HG03045 (cell line): Measurements from ENCODE around the gene UGT1A9.

Experiments used
- ATAC-seq: cut with Tn5 transposase; IDR thresholded peaks from one replicate; pipeline ENCODE4 v1.9.1; 2021; ENCODE audit warnings: mild to moderate bottlenecking, moderate library complexity; ENCODE audit not compliant: unreplicated experiment

The UGT1A9 gene

DNA sequence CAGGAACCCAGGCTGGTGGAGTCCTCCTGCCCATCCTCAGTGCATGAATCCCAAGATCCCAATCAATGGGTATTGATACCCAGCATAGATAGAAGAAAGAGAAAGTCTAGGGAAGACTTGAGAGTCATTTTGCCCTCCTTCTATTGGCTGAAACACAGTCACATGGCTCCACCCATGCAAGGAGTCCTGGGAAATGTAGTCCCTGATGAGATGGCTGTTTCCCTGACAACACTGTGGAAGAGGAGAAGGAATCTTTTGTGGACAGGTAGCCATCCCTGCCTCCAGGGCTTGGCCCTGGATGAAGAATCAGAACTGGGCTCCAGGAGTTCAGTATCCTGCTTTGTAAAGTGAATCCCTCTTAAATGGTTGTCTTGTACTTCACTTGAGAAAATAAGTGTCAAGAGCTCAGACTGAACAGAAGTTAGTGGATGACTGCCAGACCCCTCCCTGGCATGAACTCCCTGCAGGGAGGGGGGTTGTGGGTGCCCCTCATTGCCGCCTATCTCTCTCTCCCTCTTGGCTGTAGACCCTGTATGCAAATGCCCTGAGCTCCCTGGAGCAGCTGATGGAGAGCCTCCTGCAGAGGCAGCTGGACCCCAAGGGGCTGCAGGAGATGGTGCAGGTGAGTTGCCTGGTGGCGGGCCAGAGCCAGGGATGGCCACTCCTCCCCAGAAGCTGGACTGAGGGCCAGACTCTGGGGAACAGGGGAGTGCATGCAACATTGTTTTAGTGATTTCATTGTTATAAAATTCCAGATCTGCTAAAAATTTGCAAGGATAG is 142.5 kb downstream of the UGT1A9 start:
- ATAC-seq = no peak

DNA sequence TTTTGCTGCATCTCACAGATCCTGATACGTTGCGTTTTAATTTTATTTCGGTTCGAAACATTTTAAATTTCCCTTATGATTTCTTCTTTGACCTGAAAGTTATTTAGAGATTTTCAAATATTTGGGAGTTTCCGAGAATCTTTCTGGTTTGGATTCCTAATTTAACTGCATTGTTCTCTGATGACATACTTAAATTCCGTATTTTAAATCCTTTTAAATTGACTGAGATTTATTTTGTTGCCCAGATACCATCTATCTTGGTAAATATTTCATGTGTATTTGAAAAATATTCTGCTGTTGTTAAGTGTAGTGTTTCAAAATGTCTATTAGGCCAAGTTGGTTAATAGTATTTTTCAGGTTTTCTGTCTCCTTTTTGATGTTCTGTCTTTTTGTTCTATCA is 144.2 kb downstream of the UGT1A9 start:
- no peak for ATAC-seq

DNA sequence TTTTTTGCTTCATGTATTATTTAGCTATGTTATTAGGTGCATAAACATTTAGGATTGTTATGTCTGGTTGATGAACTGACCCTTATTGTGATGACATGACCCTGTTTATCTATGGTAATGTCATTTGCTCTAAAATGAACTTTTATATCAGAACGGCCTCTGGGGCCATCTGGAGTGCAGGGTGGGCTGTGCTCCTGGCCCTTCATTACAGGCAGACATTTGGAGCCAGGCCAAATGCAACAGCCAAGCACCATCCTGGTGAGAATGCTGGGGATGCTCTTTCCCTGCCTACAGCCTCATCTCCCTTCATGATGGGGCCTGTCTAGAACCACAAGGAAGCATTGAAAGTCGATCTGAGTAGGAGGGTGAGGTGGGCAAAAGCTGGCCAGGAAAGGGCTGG is 144.6 kb downstream of the UGT1A9 start:
- no peak for ATAC-seq

DNA sequence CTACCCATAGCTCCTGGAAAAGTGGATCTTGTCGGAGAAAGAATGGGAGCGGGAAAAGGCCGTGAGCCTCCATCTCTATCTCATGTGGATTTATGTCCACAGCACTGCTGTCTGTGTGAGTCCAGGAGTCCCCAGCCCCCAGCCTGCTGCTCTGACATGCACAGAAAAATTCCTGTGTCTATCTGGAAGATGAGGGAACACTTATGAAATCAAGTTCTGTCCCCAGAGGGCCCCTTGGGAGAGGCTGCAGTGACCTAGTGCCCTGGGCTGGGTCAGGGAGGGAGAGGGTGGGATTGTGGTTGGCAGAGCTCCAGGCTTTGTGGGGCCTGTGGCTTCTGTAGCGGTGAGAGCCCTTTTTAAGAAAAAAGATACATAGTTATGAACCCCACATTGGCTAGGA is 145.1 kb downstream of the UGT1A9 start:
- ATAC-seq = no peak

DNA sequence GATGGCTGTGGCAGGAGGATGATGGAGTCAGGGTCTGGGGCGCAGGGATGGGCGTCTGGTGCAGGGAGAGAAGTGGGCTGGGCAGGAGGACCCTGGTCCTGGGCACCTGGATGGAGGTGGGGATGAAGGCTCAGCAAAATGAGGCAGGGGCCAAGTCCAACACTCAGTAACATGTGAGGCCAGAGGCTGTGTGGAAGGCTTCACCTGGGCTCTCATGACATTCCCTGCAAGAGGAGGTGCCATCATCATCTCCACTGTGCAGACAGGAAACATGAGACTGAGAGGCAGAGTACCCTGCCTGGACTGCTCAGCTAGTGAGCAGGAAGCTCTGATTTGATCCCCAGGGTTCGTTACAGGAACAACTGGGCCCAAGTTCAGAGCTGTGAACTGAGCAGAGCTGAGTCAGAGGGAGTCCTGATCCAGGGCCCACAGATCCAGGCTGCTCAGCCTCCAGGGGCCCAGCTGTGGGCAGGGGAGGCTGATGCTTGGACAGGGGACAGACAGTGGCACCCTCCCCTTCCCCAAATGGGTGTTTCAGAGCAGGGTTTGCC is 145.7 kb downstream of the UGT1A9 start:
- ATAC-seq = no peak

DNA sequence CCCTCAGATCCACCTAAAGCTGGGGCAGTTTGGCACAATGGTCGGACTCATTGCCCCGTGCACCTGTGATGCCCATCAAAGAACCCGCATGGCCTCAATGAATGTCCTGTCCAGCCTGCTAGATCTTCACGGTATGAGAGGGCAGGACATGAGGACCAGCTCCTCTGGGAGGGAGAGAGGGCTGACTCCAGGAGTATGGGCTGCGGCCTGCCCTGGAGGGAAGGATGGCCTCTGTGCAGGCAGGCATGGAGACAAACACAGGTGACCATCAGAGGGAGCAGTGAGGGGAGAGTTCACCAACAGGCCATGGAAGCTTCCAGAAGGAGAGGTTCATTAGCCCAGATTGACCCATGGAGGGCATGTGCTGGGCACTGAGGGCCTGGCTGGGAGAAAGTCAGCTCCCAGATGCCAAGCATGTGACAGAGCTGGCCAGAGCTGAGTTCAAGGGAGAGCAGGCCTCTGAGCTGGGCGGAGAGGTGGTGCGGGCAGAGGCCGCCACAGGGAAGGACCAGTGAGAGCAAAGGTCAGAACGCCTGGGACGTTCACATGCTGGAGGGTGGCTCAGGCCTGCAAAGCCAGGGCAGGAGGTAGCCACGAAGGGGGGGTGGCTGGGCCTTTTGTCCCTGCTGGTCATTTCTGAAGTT is 146.4 kb downstream of the UGT1A9 start:
- ATAC-seq = no peak

DNA sequence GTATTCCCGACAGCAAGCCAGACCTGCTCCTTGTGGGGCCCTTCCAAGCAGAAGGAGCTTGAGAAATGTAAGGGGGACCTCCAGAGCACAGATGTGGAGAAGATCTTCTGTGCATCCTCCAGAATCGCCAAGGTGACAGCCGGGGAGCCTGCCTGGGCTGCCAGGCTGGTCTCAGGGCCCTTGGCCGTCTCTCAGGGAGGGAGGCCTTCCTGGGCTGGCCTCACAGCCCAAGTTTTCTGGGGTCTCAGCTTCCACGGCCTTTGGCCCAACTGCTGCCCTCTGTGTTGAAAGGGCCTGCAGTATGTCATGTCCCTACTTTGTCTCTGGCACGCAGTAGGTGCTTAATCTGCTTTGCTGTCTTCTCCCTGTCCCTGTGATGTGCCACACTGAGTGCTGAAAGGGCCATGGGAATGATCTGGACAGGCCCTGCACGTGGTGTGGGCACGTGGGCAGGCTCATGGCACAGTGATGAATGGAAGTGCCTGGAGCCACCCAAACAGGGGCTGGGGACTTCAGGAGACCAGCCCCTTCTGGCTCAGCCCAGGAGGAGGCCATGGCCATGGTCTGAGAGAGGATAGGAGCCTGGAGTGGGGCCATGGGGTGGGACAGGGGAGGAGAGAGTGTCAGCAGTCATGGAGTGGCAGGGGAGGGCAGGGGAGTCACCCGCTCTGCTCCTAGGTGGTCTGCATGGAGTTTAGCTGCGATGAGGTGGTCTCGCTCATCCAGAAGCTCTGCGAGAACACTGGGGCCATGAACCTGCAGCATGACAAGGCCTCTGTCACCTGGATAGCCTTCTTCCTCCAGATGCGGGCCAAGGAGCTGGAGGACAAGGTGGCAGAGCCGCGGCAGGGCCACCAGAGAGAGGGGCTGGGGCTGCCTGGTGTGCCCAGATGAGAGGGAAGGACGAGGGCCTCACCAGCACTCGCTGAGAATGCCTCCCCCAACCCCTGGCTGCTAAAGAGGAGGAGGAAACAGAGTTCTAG is 147.2 kb downstream of the UGT1A9 start:
- ATAC-seq = no peak

DNA sequence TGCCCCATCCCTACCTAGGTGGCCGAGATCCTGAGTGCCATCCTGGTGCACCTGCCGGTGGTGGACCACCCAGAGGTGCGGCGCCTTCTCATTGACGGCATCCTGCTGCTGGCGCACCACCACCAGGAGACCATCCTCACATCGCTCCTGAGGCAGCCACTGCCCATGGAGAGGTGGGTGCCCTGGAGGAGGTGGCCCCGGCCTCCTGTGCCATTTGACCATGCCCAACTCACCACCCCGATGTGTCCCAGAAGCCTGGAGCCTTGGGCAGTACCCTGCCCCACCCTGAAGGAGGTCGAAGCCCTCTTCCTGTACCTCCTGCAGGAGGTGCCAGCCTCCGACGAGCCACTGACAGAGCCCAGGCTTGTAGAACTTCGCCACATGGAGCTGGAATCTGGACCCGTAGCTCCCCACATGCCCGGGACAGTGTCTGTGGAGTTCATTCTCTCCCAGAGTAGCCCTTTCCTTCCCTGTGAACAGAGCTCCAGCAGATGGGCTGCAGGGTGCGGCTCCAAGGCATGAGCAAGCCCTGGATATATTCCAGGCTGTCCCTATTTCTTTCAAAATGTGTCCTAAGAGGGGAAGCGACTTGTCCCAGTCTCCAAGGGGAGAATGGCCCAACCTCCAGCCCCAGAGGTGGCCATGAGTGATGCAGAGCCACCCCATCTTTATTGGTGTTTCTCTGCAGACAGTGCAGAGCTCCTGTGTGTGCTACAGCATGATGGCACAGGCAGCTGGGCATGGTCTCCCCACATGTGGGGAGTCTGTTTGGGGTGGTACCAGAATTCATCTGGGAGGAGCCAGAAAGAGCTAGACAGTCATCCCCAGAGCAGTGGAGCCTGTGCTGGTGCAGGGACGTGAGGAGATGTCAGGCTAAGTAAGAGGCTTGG is 148.4 kb downstream of the UGT1A9 start:
- ATAC-seq = no peak

DNA sequence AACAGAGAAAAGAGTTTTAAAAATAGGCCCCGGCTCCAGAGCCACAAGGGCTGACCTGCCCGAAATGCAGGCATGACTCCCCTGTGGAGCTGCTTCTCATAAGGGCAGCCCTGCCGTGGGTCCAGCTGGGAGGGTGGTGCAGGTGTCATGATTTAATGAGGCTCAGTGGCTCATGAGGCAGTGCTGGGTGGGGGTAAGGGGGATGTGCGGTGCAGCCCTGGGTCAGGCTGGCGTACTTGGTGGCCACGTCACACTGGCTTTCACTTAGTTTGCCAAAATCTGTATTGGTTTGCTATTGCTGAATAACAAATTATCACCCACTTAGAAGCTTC is 149.0 kb downstream of the UGT1A9 start:
- ATAC-seq = no peak

DNA sequence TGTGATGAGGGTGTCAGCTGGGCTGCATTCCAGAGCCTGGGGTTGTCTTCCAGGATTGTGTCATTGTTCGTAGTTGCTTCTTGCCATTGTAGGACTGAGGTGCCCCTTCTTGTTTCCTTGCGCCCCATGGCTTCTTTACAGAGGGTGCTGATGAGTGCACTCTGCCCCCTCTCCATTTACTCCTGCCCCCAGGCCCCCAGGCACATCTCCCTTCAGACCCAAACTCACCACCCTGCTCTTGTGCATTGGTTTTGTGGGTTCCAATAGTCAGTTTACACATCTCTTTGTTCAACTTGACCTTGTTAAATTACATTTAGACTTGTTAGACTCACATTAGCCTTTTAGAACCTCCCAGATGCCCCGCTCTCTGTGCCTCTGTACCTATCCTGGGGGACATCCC is 149.5 kb downstream of the UGT1A9 start:
- ATAC-seq = no peak

DNA sequence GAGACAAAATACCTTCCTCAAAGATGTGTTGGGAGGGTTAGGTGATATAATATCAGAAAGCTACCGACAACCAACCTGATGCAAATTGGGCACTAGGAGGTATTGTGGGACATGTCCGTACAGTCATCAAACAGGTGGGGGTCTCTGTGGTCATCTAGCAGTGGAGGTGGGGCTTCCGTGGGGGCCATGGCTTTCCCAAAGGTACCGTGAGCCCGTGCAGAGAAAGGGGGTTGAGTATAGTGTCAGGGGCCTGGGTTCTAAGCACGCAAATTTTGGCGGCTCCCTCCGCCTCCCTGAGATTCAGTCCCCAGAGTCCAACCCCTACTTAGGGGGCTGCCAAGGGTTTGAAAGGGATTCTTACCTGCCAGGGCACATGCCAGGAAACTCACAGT is 150.0 kb downstream of the UGT1A9 start:
- no peak for ATAC-seq

DNA sequence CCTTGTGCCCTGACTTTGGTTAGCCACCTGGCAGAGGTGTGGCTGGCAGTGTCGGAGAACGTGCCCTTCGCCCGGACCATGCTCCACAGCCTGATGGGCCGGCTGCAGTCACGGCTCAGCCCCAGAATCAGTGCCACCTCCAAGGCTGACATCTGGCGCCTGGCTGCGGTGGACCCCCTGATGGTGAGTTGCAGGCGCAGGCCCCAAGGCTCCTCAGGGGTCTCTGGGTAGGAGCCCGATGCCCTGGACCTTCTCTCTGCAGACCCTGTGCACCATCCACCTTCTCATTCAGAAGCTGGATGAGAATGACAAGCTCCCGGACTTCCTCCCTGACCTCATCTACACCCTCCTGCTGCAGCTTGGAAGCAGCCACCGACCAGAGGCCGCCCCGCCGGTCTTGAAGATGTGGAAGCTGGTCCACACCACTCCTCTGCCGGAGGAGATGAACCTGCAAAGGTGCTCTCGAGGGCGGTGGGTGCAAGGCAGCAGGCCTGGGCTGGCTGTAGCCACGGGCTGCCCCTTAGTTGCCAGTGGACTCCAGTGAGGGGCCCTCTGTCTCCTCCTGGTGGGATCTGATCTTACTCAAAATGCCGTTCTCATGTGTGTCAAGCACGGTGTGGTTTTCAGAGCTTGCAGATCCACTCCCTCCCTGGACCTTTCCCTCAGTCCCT is 150.5 kb downstream of the UGT1A9 start:
- no peak for ATAC-seq
